PC-3 (cell line): ENCODE data around the gene MRO. TPM values are rescaled to one million over a fixed set of nuclear protein-coding genes. Genes with fewer than 3 reads are reported as not detected.

Experiments used
- ATAC-seq: fragments of 200-7000 bp; cut with Tn5 transposase; 2 replicates; pipeline ENCODE4 v1.9.1; 2020; ENCODE audit warnings: mild to moderate bottlenecking, moderate library complexity
- BruUV-seq: library from RNA; stranded (reverse); fragments of 400-500 nt; replicated peaks from 2 replicates; lab custom pipeline; 2021; lab: Mats Ljungman, UMichigan
- CTCF ChIA-PET: fragments of 300-600 bp; sonication (Branson Sonifier 250); formaldehyde crosslinking; loops from one replicate; lab custom pipeline; 2022; ENCODE audit warnings: antibody characterized with exemption; lab: Charles Lee
- POLR2A ChIA-PET: fragments of 300-600 bp; sonication (Branson Sonifier 250); formaldehyde crosslinking; loops from one replicate; lab custom pipeline; 2022; ENCODE audit warnings: antibody characterized with exemption; ENCODE audit not compliant: unreplicated experiment; lab: Charles Lee
- DNase-seq: peaks from one replicate; pipeline ENCODE4 v3.0.0-alpha.2; 2015
- H2AFZ ChIP-seq: fragments of 300-600 bp; sonication (generic); 2 replicates; pipeline ENCODE4 v1.6.0; 2016; ENCODE audit warnings: antibody characterized with exemption, low read length
- H3F3A ChIP-seq: fragments of 300-600 bp; sonication (generic); one replicate; pipeline ENCODE4 v1.6.0; 2017; ENCODE audit warnings: antibody characterized with exemption, low read length, control low read depth, mild to moderate bottlenecking; ENCODE audit not compliant: unreplicated experiment
- H3K27ac ChIP-seq: fragments of 300-600 bp; sonication (generic); 2 replicates; pipeline ENCODE4 v1.5.1; 2016; ENCODE audit warnings: mild to moderate bottlenecking, low read length
- H3K27me3 ChIP-seq: fragments of 300-600 bp; sonication (generic); 2 replicates; pipeline ENCODE4 v1.6.1; 2016; ENCODE audit warnings: low read length, mixed read lengths
- H3K36me3 ChIP-seq: fragments of 300-600 bp; sonication (generic); 2 replicates; pipeline ENCODE4 v1.6.1; 2016; ENCODE audit warnings: low read depth, mixed run types, low read length, mixed read lengths
- H3K4me1 ChIP-seq: fragments of 300-600 bp; sonication (generic); 2 replicates; pipeline ENCODE4 v1.5.1; 2016; ENCODE audit warnings: low read length; ENCODE audit not compliant: insufficient read depth
- H3K4me2 ChIP-seq: fragments of 300-600 bp; sonication (generic); 2 replicates; pipeline ENCODE4 v1.6.0; 2016; ENCODE audit warnings: low read length
- H3K4me3 ChIP-seq: fragments of 300-600 bp; sonication (generic); 2 replicates; pipeline ENCODE4 v1.5.1; 2016; ENCODE audit warnings: mild to moderate bottlenecking, low read length, mixed read lengths
- H3K79me2 ChIP-seq: fragments of 300-600 bp; sonication (generic); 2 replicates; pipeline ENCODE4 v1.6.1; 2017; ENCODE audit warnings: low read length, mixed read lengths
- H3K9ac ChIP-seq: fragments of 300-600 bp; sonication (generic); 2 replicates; pipeline ENCODE4 v1.6.0; 2016; ENCODE audit warnings: mild to moderate bottlenecking, low read length
- H3K9me2 ChIP-seq: fragments of 300-600 bp; sonication (generic); replicated peaks from 2 replicates; pipeline ENCODE4 v1.6.1; 2016; ENCODE audit warnings: mixed run types, low read length, mixed read lengths
- H3K9me3 ChIP-seq: fragments of 300-600 bp; sonication (generic); 2 replicates; pipeline ENCODE4 v1.6.1; 2016; ENCODE audit warnings: low read length, mixed read lengths
- H4K20me1 ChIP-seq: fragments of 300-600 bp; sonication (generic); 2 replicates; pipeline ENCODE4 v1.6.1; 2016; ENCODE audit warnings: low read length, mixed read lengths
- CTCF ChIP-seq: fragments of 300-600 bp; sonication (generic); conservative IDR thresholded peaks from 2 replicates; pipeline ENCODE4 v1.5.1; 2017; ENCODE audit warnings: antibody characterized with exemption, low read depth, mild to moderate bottlenecking, low read length
- EZH2 ChIP-seq: fragments of 300-600 bp; sonication (generic); IDR thresholded peaks from one replicate; pipeline ENCODE4 v1.6.1; 2017; ENCODE audit warnings: antibody characterized with exemption, mild to moderate bottlenecking, low read length; ENCODE audit not compliant: unreplicated experiment
- EZH2phosphoT487 ChIP-seq: fragments of 300-600 bp; sonication (generic); IDR thresholded peaks from 2 replicates; pipeline ENCODE4 v1.6.1; 2018; ENCODE audit warnings: mild to moderate bottlenecking, antibody characterized with exemption, low read length, borderline replicate concordance
- intact Hi-C: fragments of 100-400 bp; cut with micrococcal nuclease; formaldehyde crosslinking; loops from 2 replicates; pipeline ENCODE4 v1.9.0; 2023
- total RNA-seq: library from RNA; depleted of rRNA; stranded (reverse); fragments of >200 nt; gene quantifications from 2 replicates; pipeline ENCODE4 v1.2.3, GENCODE V29; 2014

The MRO gene
- total RNA-seq, 1 experiment from 2014 or later = 0.55 TPM

- H3K4me1 ChIP-seq = no peaks in the 10 kb centered on the region
- H4K20me1 ChIP-seq = no peaks in the 10 kb centered on the region
- H2AFZ ChIP-seq = no peak overlapping the region
- H3K9me2 ChIP-seq = no peaks in the 10 kb centered on the region
- H3K9ac ChIP-seq = no peak overlapping the region
- H3K4me2 ChIP-seq = no peak overlapping the region
- intact Hi-C loops = no loop called here
- no peaks in the 10 kb centered on the region for H3F3A ChIP-seq
- no peaks in the 10 kb centered on the region for H3K36me3 ChIP-seq
- no peak for TF ChIP-seq EZH2phosphoT487
- TF ChIP-seq EZH2 = no peak
- no peak for TF ChIP-seq CTCF
- POLR2A ChIA-PET = no interaction called here
- CTCF ChIA-PET = no interaction called here
- no TSS peak for BruUV-seq
- DNase-seq = no peak
- no peak overlapping the region for H3K4me3 ChIP-seq
- no peak overlapping the region for H3K27ac ChIP-seq
- H3K9me3 ChIP-seq = no peaks in the 10 kb centered on the region
- no peak for ATAC-seq
- 0 out of 2 replicates have a peak, but pooled peaks cover 14% of the 10 kb centered on the region for H3K27me3 ChIP-seq
- no peaks in the 10 kb centered on the region for H3K79me2 ChIP-seq
Observed at GRCh38 chr18:50750546-50750945, 69.3 kb downstream of the MRO start.

GRCh38 chr18:50749945-50750344 is 69.9 kb downstream of the MRO start:
- POLR2A ChIA-PET = no interaction called here
- H3K9me2 ChIP-seq = no peaks in the 10 kb centered on the region
- no peaks in the 10 kb centered on the region for H3K4me1 ChIP-seq
- ATAC-seq (no peak), DNase-seq (no peak)
- H3K4me3 ChIP-seq = no peak overlapping the region
- TF ChIP-seq EZH2phosphoT487 (no peak), EZH2 (no peak), CTCF (no peak)
- H3F3A ChIP-seq = no peaks in the 10 kb centered on the region
- no peak overlapping the region for H3K4me2 ChIP-seq
- H3K27ac ChIP-seq = no peak overlapping the region
- H3K36me3 ChIP-seq = no peaks in the 10 kb centered on the region
- no peaks in the 10 kb centered on the region for H4K20me1 ChIP-seq
- intact Hi-C loops = no loop called here
- CTCF ChIA-PET = no interaction called here
- BruUV-seq = no TSS peak
- H3K27me3 ChIP-seq = 0 out of 2 replicates have a peak, but pooled peaks cover 14% of the 10 kb centered on the region
- no peaks in the 10 kb centered on the region for H3K79me2 ChIP-seq
- no peak overlapping the region for H2AFZ ChIP-seq
- H3K9me3 ChIP-seq = no peaks in the 10 kb centered on the region
- no peak overlapping the region for H3K9ac ChIP-seq

- Histone ChIP-seq H3K4me3 (no peak overlapping the region), H3K4me2 (no peak overlapping the region), H3K4me1 (no peaks in the 10 kb centered on the region), H3F3A (no peaks in the 10 kb centered on the region), H3K79me2 (no peaks in the 10 kb centered on the region), H3K36me3 (no peaks in the 10 kb centered on the region), H4K20me1 (no peaks in the 10 kb centered on the region), H3K9me3 (no peaks in the 10 kb centered on the region), H3K9ac (no peak overlapping the region), H3K27me3 (0 out of 2 replicates have a peak, but pooled peaks cover 14% of the 10 kb centered on the region), H3K27ac (no peak overlapping the region), H2AFZ (no peak overlapping the region), H3K9me2 (no peaks in the 10 kb centered on the region)
- ChIA-PET POLR2A (no interaction called here), CTCF (no interaction called here)
- TF ChIP-seq EZH2 (no peak), CTCF (no peak), EZH2phosphoT487 (no peak)
- intact Hi-C loops = no loop called here
- ATAC-seq = no peak
- no TSS peak for BruUV-seq
- no peak for DNase-seq
Observed at GRCh38 chr18:50749421-50749820, 70.4 kb downstream of the MRO start.
